ENCODE measurements around the gene DTX4. TPM values are rescaled to one million over a fixed set of nuclear protein-coding genes. Genes with fewer than 3 reads are reported as not detected.

The DTX4 gene
- total RNA-seq, 1 experiment from 2014 or later: 96.7 TPM

DNA sequence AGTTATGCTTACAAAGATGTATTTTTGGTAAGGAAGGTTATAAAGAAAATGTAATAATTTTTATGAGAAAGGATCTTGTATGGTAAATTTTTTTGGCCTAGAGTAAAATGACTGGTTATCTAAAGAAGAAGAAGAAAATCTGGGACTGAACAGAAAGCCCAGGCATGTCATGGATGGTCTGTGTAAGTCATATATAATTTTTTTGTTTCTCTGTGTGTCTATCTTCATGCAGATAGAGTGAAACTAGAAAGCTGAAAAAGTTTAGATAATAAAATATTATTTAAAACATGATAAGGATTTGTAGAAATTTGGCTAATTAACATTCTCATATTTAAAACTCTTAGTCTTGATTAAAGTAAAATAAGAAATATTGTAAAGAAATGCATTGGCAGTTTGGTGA is 68.4 kb downstream of the DTX4 start:
- no peaks in the 10 kb centered on the region for H3K4me1 ChIP-seq
- no peaks in the 10 kb centered on the region for H3K36me3 ChIP-seq (ENCODE audit: control insufficient read depth, insufficient read depth, low read length)
- no peak overlapping the region for H3K4me3 Mint-ChIP-seq (ENCODE audit: unreplicated experiment)
- no peak overlapping the region for H3K27ac Mint-ChIP-seq (ENCODE audit: unreplicated experiment)
- no TSS peak for BruUV-seq (replicated peaks)
- peaks cover 44% of the 10 kb centered on the region for H3K9me3 Mint-ChIP-seq (ENCODE audit: unreplicated experiment)
- POLR2A ChIA-PET: no interaction called here
- H3K27me3 ChIP-seq (replicated peaks; ENCODE audit: control insufficient read depth, insufficient read depth, low read length): no peaks in the 10 kb centered on the region
- no peaks in the 10 kb centered on the region for H3K4me1 Mint-ChIP-seq (ENCODE audit: low read depth, unreplicated experiment)
- no peaks in the 10 kb centered on the region for H3K36me3 Mint-ChIP-seq (ENCODE audit: insufficient read depth, unreplicated experiment)
- no peak for TF ChIP-seq CTCF (IDR thresholded peaks at IDR 0.05; ENCODE audit: insufficient read depth in 1 of 2, low read depth in 1 of 2, low read length in 1 of 2, severe bottlenecking in 1 of 2, unreplicated experiment in 1 of 2)
- CTCF ChIA-PET: no interaction called here
- H3K4me3 ChIP-seq (ENCODE audit: low read depth, low read length): no peak overlapping the region
- peaks cover 22% of the 10 kb centered on the region for H3K9me3 ChIP-seq
- intact Hi-C loops (cut with micrococcal nuclease; ENCODE audit: unreplicated experiment): no loop called here
- peaks cover 3% of the 10 kb centered on the region for H3K27me3 Mint-ChIP-seq (ENCODE audit: insufficient read depth, unreplicated experiment)
- DNase-seq: no peak

GRCh38 chr11:59243633-59244032 is 71.7 kb downstream of the DTX4 start:
- H3K27me3 Mint-ChIP-seq (ENCODE audit: insufficient read depth, unreplicated experiment): peaks cover 6% of the 10 kb centered on the region

GRCh38 chr11:59247531-59248227 is 75.7 kb downstream of the DTX4 start:
- H3K4me3 Mint-ChIP-seq (ENCODE audit: unreplicated experiment): no peak overlapping the region

More at GRCh38 chr11:59243633-59244032, 71.7 kb downstream of the DTX4 start:
- POLR2A ChIA-PET: no interaction called here
- no peak overlapping the region for H3K27ac Mint-ChIP-seq (ENCODE audit: unreplicated experiment)
- Histone ChIP-seq H3K4me1 (no peaks in the 10 kb centered on the region), H3K27me3 (replicated peaks; ENCODE audit: control insufficient read depth, insufficient read depth, low read length) (no peaks in the 10 kb centered on the region), H3K9me3 (peaks cover 22% of the 10 kb centered on the region), H3K36me3 (ENCODE audit: control insufficient read depth, insufficient read depth, low read length) (no peaks in the 10 kb centered on the region), H3K4me3 (ENCODE audit: low read depth, low read length) (no peak overlapping the region)
- H3K36me3 Mint-ChIP-seq (ENCODE audit: insufficient read depth, unreplicated experiment): no peaks in the 10 kb centered on the region
- intact Hi-C loops (cut with micrococcal nuclease; ENCODE audit: unreplicated experiment): no loop called here
- peaks cover 22% of the 10 kb centered on the region for H3K9me3 Mint-ChIP-seq (ENCODE audit: unreplicated experiment)
- H3K4me1 Mint-ChIP-seq (ENCODE audit: low read depth, unreplicated experiment): no peaks in the 10 kb centered on the region
- DNase-seq: no peak
- BruUV-seq (replicated peaks): no TSS peak
- no peak overlapping the region for H3K4me3 Mint-ChIP-seq (ENCODE audit: unreplicated experiment)
- CTCF ChIA-PET: no interaction called here
- TF ChIP-seq CTCF (IDR thresholded peaks at IDR 0.05; ENCODE audit: insufficient read depth in 1 of 2, low read depth in 1 of 2, low read length in 1 of 2, severe bottlenecking in 1 of 2, unreplicated experiment in 1 of 2): no peak

More at GRCh38 chr11:59247531-59248227, 75.7 kb downstream of the DTX4 start:
- Histone ChIP-seq H3K4me1 (no peaks in the 10 kb centered on the region), H3K9me3 (no peaks in the 10 kb centered on the region; the same call in 1 of the 2 replicates), H3K27me3 (replicated peaks; ENCODE audit: control insufficient read depth, insufficient read depth, low read length) (no peaks in the 10 kb centered on the region), H3K4me3 (ENCODE audit: low read depth, low read length) (no peak overlapping the region), H3K36me3 (ENCODE audit: control insufficient read depth, insufficient read depth, low read length) (no peaks in the 10 kb centered on the region)
- POLR2A ChIA-PET: no interaction called here
- Mint-ChIP-seq H3K4me1 (ENCODE audit: low read depth, unreplicated experiment) (no peaks in the 10 kb centered on the region), H3K36me3 (ENCODE audit: insufficient read depth, unreplicated experiment) (no peaks in the 10 kb centered on the region), H3K9me3 (ENCODE audit: unreplicated experiment) (no peaks in the 10 kb centered on the region), H3K27me3 (ENCODE audit: insufficient read depth, unreplicated experiment) (peaks cover 18% of the 10 kb centered on the region), H3K27ac (ENCODE audit: unreplicated experiment) (no peak overlapping the region)
- no peak for TF ChIP-seq CTCF (IDR thresholded peaks at IDR 0.05; ENCODE audit: insufficient read depth in 1 of 2, low read depth in 1 of 2, low read length in 1 of 2, severe bottlenecking in 1 of 2, unreplicated experiment in 1 of 2)
- intact Hi-C loops (cut with micrococcal nuclease; ENCODE audit: unreplicated experiment): no loop called here
- BruUV-seq (replicated peaks): no TSS peak
- CTCF ChIA-PET: no interaction called here
- DNase-seq: no peak

Measured in Caco-2 (cell line).